ENCODE data around the gene EIF1B.
"Not testable (repeated sequence)": the region's sequence is repeated elsewhere in the genome, so short reads cannot be mapped to it uniquely, and the experiment has no call there.

EIF1B gene

DNA sequence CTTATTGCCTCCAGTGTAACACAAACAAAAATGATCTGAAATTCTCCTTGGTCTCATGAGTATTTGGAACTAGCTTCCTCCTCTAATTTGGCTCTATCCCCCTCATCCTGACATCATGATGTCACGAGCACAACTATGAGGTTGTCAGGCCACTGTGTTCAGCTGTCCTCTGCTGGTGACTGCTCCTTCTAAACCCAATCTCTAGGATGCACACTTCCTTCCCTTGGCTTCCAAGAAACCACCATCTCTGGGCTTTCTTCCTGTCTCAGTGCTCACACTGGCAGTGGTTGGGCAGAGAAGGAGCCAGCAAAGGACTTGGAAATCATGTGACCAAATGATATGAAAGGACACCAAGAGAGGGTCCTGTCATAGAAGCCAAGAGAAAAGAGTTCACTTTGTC is 30.7 kb upstream of the EIF1B start:
- no peak for DNase-seq (ENCODE audit: low read depth)
- TF ChIP-seq, protein P1, sequence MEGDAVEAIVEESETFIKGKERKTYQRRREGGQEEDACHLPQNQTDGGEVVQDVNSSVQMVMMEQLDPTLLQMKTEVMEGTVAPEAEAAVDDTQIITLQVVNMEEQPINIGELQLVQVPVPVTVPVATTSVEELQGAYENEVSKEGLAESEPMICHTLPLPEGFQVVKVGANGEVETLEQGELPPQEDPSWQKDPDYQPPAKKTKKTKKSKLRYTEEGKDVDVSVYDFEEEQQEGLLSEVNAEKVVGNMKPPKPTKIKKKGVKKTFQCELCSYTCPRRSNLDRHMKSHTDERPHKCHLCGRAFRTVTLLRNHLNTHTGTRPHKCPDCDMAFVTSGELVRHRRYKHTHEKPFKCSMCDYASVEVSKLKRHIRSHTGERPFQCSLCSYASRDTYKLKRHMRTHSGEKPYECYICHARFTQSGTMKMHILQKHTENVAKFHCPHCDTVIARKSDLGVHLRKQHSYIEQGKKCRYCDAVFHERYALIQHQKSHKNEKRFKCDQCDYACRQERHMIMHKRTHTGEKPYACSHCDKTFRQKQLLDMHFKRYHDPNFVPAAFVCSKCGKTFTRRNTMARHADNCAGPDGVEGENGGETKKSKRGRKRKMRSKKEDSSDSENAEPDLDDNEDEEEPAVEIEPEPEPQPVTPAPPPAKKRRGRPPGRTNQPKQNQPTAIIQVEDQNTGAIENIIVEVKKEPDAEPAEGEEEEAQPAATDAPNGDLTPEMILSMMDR (IDR thresholded peaks at IDR 0.05; ENCODE audit: control insufficient read depth, insufficient read depth, low read depth, low read length, missing control alignments), result no peak
- H3K4me3 ChIP-seq (ENCODE audit: control insufficient read depth, low read depth, low read length), result no peak overlapping the region

DNA sequence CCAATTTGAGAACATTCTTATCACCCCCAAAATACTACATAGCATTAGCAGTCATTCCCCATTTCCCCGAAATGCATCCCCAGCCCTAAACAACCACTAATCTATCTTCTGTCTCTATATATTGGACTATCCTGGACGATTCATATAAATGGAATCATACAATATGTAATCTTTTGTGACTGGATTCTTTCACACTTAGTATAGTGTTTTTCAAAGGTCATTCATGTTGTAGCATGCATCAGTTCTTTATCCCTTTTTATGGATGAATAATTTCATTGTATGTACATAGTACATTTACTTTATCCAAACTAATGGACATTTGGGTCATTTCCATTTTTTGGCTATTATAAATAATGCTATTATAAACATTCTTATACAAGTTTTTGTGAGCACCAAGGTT is 27.5 kb upstream of the EIF1B start:
- TF ChIP-seq, protein P1 (IDR thresholded peaks at IDR 0.05; ENCODE audit: control insufficient read depth, insufficient read depth, low read depth, low read length, missing control alignments), result no peak
- no peak overlapping the region for H3K4me3 ChIP-seq (ENCODE audit: control insufficient read depth, low read depth, low read length)
- DNase-seq (ENCODE audit: low read depth), result no peak

DNA sequence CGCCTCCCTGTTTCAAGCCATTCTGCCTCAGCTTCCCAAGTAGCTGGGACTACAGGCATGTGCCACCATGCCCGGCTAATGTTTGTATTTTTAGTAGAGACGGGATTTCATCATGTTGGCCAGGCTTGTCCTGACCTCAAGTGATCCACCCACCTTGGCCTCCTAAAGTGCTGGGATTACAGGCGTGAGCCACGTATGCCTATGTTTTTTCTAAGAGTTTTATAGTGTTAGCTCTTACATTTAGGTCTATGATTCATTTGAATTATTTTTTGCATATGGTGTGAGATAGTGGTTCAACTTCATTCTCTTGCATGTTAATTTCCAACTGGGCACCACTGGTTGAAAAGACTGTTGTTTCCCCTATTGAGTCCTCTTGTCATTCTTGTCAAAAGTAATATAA is 26.4 kb upstream of the EIF1B start:
- not testable (repeated sequence) for H3K4me3 ChIP-seq (ENCODE audit: control insufficient read depth, low read depth, low read length); DNase-seq (ENCODE audit: low read depth)

DNA sequence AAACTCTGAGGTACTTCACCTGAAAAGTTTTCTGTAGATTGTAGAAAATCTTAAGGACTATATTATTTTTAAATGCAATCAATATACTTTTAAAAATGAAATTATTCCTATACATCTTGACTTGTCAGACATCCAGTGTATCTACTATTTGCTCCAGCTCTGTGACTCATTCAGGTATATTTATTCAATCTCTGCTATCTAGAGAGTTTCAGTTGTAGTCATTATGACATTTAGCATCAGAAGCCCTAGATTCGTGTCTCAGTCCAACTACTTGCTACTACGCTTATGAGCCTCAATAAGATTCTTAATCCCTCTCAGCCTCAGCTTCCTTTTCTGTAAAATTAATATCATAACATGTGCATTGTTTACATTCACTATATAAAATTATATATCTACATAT is 22.3 kb upstream of the EIF1B start:
- H3K4me3 ChIP-seq (ENCODE audit: control insufficient read depth, low read depth, low read length), result no peak overlapping the region
- DNase-seq (ENCODE audit: low read depth), result no peak
- TF ChIP-seq, protein P1 (IDR thresholded peaks at IDR 0.05; ENCODE audit: control insufficient read depth, insufficient read depth, low read depth, low read length, missing control alignments), result no peak

DNA sequence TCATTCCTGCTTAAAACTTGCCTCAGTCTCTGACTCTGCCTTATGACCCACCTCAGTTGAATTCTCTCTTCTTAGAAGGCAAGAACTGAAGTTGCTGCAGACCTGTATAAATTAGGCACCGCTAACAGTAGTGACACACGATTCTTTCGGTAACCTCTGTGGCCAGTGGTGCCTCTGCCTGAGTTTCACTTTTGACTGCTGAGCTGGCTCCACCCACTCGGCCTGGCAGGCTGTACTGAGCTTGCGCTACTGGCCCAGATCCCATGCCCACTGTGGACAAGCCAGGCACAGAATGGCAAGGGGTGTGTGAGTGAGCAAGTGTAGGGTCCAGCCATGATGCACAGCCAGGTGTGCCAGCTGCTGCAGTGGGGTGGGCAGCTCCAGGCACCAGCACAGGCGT is 19.1 kb upstream of the EIF1B start:
- no peak for DNase-seq (ENCODE audit: low read depth)
- TF ChIP-seq, protein P1 (IDR thresholded peaks at IDR 0.05; ENCODE audit: control insufficient read depth, insufficient read depth, low read depth, low read length, missing control alignments), result no peak
- H3K4me3 ChIP-seq (ENCODE audit: control insufficient read depth, low read depth, low read length), result no peak overlapping the region

DNA sequence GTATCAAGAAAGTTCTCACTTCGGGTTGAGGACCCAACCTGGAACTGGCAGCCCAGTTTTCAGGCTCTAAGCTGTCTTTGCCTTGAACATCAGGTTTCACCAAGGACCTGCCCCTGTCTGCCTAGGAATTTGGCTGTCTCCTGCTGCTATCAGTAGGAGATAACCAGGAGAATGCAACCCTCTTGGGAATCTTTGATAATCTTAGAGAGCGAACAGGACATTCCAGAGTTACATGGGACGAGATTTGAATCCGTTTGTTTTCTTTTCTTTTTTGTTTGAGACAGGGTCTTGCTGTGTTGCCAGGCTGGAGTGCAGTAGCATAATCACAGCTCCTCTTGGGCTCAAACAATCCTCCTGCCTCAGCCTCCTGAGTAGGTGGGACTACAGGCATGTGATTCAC is 18.0 kb upstream of the EIF1B start:
- no peak overlapping the region for H3K4me3 ChIP-seq (ENCODE audit: control insufficient read depth, low read depth, low read length)
- DNase-seq (ENCODE audit: low read depth), result no peak
- TF ChIP-seq, protein P1 (IDR thresholded peaks at IDR 0.05; ENCODE audit: control insufficient read depth, insufficient read depth, low read depth, low read length, missing control alignments), result no peak

DNA sequence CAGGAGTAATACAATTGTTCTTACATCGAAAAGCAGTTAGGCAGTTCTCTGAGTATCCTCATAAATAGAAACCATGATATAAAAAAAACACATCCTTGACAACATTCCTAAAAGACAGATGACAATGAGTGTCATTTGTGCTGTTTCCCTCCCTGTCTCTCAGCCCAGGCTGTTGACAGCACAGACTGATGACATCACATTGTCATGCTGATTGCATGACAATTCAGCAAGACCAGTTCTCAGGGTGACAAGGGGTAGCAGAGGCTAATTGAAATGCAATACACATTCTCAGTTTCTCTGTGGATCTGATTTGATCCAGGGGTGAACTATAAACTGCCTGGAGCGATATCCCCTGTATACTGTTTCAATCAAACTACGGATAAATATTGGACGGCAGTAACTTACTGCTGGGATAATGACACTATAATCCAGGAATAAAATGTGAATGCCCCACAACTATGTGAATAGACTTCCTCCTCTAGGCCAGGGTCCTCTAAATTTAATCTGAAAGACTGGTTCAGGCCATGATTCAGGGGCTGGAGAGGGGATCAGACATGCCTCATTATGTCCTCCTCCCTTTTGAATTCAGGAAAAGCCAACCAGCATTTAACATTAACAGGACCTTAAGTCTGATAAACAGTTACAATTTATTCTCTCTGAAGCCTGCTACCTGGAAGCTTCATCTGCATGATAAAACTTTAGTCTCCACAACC is 16.7 kb upstream of the EIF1B start:
- H3K4me3 ChIP-seq (ENCODE audit: control insufficient read depth, low read depth, low read length), result no peak overlapping the region
- no peak for DNase-seq (ENCODE audit: low read depth)
- TF ChIP-seq, protein P1 (IDR thresholded peaks at IDR 0.05; ENCODE audit: control insufficient read depth, insufficient read depth, low read depth, low read length, missing control alignments), result no peak
